DMS53 treated with DMSO at 0.1 percent for 48 hours (cell line): Measurements from ENCODE around the gene DLX4.

Experiments used
- DNase-seq: peaks from one replicate; lab custom pipeline; 2025; ENCODE audit not compliant: unreplicated experiment; lab: John Stamatoyannopoulos, UW

Gene DLX4

GRCh38 chr17:49967621-49968404, 1.2 kb upstream of the DLX4 start:
- DNase-seq: no peak

GRCh38 chr17:49968405-49969133, 421 bp upstream of the DLX4 start:
- peak; percentile 23 for DNase-seq

- no peak for DNase-seq
Measured at GRCh38 chr17:49969795-49970389, 902 bp downstream of the DLX4 start.

GRCh38 chr17:49970498-49970897, 1.5 kb downstream of the DLX4 start:
- no peak for DNase-seq

- no peak for DNase-seq
Measured at GRCh38 chr17:49971199-49971847, 2.3 kb downstream of the DLX4 start.

- no peak for DNase-seq
Measured at GRCh38 chr17:49971848-49972485, 3.0 kb downstream of the DLX4 start.

- no peak for DNase-seq
Measured at GRCh38 chr17:49972486-49973270, 3.7 kb downstream of the DLX4 start.

- DNase-seq: no peak
Measured at GRCh38 chr17:49973271-49973615, 4.3 kb downstream of the DLX4 start.

GRCh38 chr17:49975531-49975930, 6.5 kb downstream of the DLX4 start:
- no peak for DNase-seq

GRCh38 chr17:49976163-49976827, 7.3 kb downstream of the DLX4 start:
- no peak for DNase-seq

GRCh38 chr17:49976828-49977202, 7.8 kb downstream of the DLX4 start:
- no peak for DNase-seq

- DNase-seq: no peak
Measured at GRCh38 chr17:49977463-49978389, 8.7 kb downstream of the DLX4 start.

- no peak for DNase-seq
Measured at GRCh38 chr17:49978501-49978900, 9.5 kb downstream of the DLX4 start.

- no peak for DNase-seq
Measured at GRCh38 chr17:49979748-49980479, 10.9 kb downstream of the DLX4 start.

GRCh38 chr17:49980703-49981197, 11.8 kb downstream of the DLX4 start:
- no peak for DNase-seq

- no peak for DNase-seq
Measured at GRCh38 chr17:49984283-49984682, 15.3 kb downstream of the DLX4 start.

- no peak for DNase-seq
Measured at GRCh38 chr17:49984776-49985175, 15.8 kb downstream of the DLX4 start.
